ENCODE measurements around the gene ROM1.
"Not testable (repeated sequence)": the region's sequence is repeated elsewhere in the genome, so short reads cannot be mapped to it uniquely, and the experiment has no call there.

The ROM1 gene

DNA sequence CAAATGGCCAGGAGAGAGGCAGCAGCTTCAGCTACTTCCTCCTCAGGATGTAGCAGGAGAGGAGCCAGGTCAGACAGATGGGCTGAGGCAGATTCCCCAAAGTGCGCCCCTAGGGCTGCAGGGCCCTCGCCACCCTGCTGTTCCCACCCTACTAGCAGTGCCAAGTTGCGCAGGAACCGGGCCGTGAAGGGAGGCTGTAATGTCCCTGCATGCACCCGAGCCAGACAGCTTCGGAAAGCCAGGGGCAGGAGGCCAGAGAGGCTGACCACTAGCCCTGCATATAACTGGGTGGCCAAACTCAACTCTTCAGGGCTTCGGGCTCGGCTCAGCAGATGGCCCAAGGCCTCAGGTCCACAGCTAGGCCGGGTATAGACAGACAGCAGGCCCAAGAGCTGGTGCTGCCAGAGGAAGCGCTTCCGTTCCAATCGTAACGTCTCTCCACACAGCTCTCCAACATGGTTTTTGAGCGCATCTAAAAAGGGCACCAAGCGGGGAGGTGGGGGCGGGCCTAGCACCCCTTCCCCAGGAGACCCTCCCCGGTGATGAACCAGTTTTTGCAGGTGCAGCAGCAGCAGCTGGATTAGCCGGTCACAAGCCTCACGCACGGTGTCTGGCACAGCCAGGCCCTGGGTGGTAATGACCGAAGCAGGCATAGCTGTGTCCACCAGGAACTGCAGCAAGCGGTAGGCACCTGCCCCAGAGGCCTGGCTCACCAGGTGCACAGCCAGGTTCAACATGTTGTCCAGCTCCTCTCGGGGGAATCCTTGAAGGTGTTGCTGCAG lies 35.3 kb downstream of the ROM1 start:
- H3K4me1 ChIP-seq (ENCODE audit: low read length), result peaks cover 9% of the 10 kb centered on the region
- TF ChIP-seq, protein P1, sequence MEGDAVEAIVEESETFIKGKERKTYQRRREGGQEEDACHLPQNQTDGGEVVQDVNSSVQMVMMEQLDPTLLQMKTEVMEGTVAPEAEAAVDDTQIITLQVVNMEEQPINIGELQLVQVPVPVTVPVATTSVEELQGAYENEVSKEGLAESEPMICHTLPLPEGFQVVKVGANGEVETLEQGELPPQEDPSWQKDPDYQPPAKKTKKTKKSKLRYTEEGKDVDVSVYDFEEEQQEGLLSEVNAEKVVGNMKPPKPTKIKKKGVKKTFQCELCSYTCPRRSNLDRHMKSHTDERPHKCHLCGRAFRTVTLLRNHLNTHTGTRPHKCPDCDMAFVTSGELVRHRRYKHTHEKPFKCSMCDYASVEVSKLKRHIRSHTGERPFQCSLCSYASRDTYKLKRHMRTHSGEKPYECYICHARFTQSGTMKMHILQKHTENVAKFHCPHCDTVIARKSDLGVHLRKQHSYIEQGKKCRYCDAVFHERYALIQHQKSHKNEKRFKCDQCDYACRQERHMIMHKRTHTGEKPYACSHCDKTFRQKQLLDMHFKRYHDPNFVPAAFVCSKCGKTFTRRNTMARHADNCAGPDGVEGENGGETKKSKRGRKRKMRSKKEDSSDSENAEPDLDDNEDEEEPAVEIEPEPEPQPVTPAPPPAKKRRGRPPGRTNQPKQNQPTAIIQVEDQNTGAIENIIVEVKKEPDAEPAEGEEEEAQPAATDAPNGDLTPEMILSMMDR (IDR thresholded peaks at IDR 0.05; ENCODE audit: low read length), result no peak
- TF ChIP-seq EZH2 (optimal IDR thresholded peaks at IDR 0.05; ENCODE audit: low read depth, low read length) (no peak), EZH2phosphoT487 (IDR thresholded peaks at IDR 0.05; ENCODE audit: low read length) (no peak)
- H3K27ac ChIP-seq (ENCODE audit: low read length), result no peak overlapping the region
- peaks cover 64% of the 10 kb centered on the region for H3K79me2 ChIP-seq (ENCODE audit: low read length)
- no peak overlapping the region for H3K9ac ChIP-seq (ENCODE audit: low read length)
- peaks cover 7% of the 10 kb centered on the region for H3F3A ChIP-seq (ENCODE audit: insufficient read depth, low read length)
- no peak for DNase-seq
- H3K9me3 ChIP-seq (replicated peaks; ENCODE audit: insufficient read depth, low read length), result no peaks in the 10 kb centered on the region
- H3K27me3 ChIP-seq (replicated peaks; ENCODE audit: insufficient read depth, low read length), result no peaks in the 10 kb centered on the region
- no peak overlapping the region for H3K4me3 ChIP-seq (ENCODE audit: low read length)
- no peaks in the 10 kb centered on the region for H3K9me2 ChIP-seq (replicated peaks; ENCODE audit: insufficient read depth, low read length)
- no peaks in the 10 kb centered on the region for H4K20me1 ChIP-seq (ENCODE audit: insufficient read depth, low read length)
- H2AFZ ChIP-seq (ENCODE audit: low read length), result no peak overlapping the region
- H3K36me3 ChIP-seq (replicated peaks; ENCODE audit: insufficient read depth, low read length), result 0 out of 2 replicates have a peak, but pooled peaks cover 3% of the 10 kb centered on the region
- H3K4me2 ChIP-seq (ENCODE audit: low read depth, low read length), result no peak overlapping the region

DNA sequence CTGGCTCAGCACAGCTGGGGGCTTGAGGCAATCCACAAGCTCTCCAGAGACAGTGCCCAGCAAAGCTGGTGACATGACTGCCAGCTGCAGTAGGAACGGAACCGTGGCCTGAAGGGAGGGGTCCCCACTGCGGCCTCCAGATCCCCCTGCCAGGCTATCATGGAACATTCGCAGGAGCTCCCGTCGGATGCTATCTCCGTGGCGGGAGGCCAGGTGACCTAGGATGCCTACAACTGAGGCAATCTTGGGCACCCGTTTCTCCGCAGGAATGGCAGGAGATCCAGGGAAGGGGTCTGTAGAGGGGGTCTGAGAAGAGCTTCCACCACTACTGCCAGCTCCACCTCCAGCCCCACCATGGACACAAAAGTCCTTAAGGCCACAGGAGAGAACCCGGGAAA lies 35.9 kb downstream of the ROM1 start:
- H3K9me3 ChIP-seq (replicated peaks; ENCODE audit: insufficient read depth, low read length), result no peaks in the 10 kb centered on the region
- H3F3A ChIP-seq (ENCODE audit: insufficient read depth, low read length), result peaks cover 8% of the 10 kb centered on the region
- H4K20me1 ChIP-seq (ENCODE audit: insufficient read depth, low read length), result no peaks in the 10 kb centered on the region
- DNase-seq, result no peak
- H3K9ac ChIP-seq (ENCODE audit: low read length), result no peak overlapping the region
- no peak overlapping the region for H3K4me2 ChIP-seq (ENCODE audit: low read depth, low read length)
- no peaks in the 10 kb centered on the region for H3K27me3 ChIP-seq (replicated peaks; ENCODE audit: insufficient read depth, low read length)
- peaks cover 59% of the 10 kb centered on the region for H3K79me2 ChIP-seq (ENCODE audit: low read length)
- TF ChIP-seq EZH2phosphoT487 (IDR thresholded peaks at IDR 0.05; ENCODE audit: low read length) (no peak), EZH2 (optimal IDR thresholded peaks at IDR 0.05; ENCODE audit: low read depth, low read length) (no peak)
- TF ChIP-seq, protein P1 (IDR thresholded peaks at IDR 0.05; ENCODE audit: low read length), result no peak
- H3K36me3 ChIP-seq (replicated peaks; ENCODE audit: insufficient read depth, low read length), result 0 out of 2 replicates have a peak, but pooled peaks cover 3% of the 10 kb centered on the region
- H3K4me3 ChIP-seq (ENCODE audit: low read length), result no peak overlapping the region
- H3K4me1 ChIP-seq (ENCODE audit: low read length), result peaks cover 9% of the 10 kb centered on the region
- no peak overlapping the region for H3K27ac ChIP-seq (ENCODE audit: low read length)
- no peaks in the 10 kb centered on the region for H3K9me2 ChIP-seq (replicated peaks; ENCODE audit: insufficient read depth, low read length)
- H2AFZ ChIP-seq (ENCODE audit: low read length), result no peak overlapping the region

DNA sequence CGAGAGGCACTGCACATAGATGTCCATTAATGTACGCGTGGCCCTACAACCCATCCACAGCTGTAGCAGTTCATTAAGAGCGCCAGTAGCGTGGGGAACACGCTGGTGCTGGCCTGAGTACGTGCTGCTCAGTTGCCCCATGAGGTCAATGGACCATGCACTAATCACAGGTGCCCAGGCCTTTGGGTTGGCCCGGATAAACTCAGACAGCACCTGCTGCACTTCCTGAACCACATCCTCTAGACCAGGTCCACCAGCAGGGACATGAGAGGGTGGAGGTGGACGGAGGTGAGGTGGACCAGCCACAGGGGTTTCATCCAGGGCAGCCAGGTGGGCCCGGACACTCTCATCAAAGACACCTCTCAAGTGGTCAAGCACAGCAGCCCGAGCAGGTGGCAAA lies 36.4 kb downstream of the ROM1 start:
- no peak for DNase-seq
- TF ChIP-seq, protein P1 (IDR thresholded peaks at IDR 0.05; ENCODE audit: low read length), result no peak
- TF ChIP-seq EZH2 (optimal IDR thresholded peaks at IDR 0.05; ENCODE audit: low read depth, low read length) (no peak), EZH2phosphoT487 (IDR thresholded peaks at IDR 0.05; ENCODE audit: low read length) (no peak)
- no peak overlapping the region for H3K27ac ChIP-seq (ENCODE audit: low read length)
- H3K27me3 ChIP-seq (replicated peaks; ENCODE audit: insufficient read depth, low read length), result no peaks in the 10 kb centered on the region
- no peak overlapping the region for H3K4me3 ChIP-seq (ENCODE audit: low read length)
- no peaks in the 10 kb centered on the region for H3K9me3 ChIP-seq (replicated peaks; ENCODE audit: insufficient read depth, low read length)
- peaks cover 13% of the 10 kb centered on the region for H3K4me1 ChIP-seq (ENCODE audit: low read length)
- peaks cover 53% of the 10 kb centered on the region for H3K79me2 ChIP-seq (ENCODE audit: low read length)
- H2AFZ ChIP-seq (ENCODE audit: low read length), result no peak overlapping the region
- no peak overlapping the region for H3K9ac ChIP-seq (ENCODE audit: low read length)
- H3F3A ChIP-seq (ENCODE audit: insufficient read depth, low read length), result peaks cover 12% of the 10 kb centered on the region
- no peaks in the 10 kb centered on the region for H3K9me2 ChIP-seq (replicated peaks; ENCODE audit: insufficient read depth, low read length)
- no peak overlapping the region for H3K4me2 ChIP-seq (ENCODE audit: low read depth, low read length)
- H4K20me1 ChIP-seq (ENCODE audit: insufficient read depth, low read length), result no peaks in the 10 kb centered on the region
- H3K36me3 ChIP-seq (replicated peaks; ENCODE audit: insufficient read depth, low read length), result no peaks in the 10 kb centered on the region

DNA sequence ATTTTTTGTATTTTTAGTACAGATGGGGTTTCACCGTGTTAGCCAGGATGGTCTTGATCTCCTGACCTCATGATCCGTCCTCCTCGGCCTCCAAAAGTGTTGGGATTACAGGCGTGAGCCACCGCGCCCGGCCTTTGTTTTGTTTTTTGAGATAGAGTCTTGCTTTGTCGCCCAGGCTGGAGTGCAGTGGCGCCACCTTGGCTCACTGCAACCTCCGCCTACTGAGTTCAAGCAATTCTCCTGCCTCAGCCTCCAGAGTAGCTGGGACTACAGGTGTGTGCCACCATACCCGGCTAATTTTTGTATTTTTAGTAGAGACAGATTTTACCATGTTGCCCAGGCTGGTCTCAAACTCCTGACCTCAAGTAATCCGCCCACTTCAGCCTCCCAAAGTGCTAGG lies 37.2 kb downstream of the ROM1 start:
- not testable (repeated sequence) for H2AFZ ChIP-seq (ENCODE audit: low read length); H4K20me1 ChIP-seq (ENCODE audit: insufficient read depth, low read length); H3K36me3 ChIP-seq (replicated peaks; ENCODE audit: insufficient read depth, low read length); H3K9me3 ChIP-seq (replicated peaks; ENCODE audit: insufficient read depth, low read length); H3K9me2 ChIP-seq (replicated peaks; ENCODE audit: insufficient read depth, low read length); H3K9ac ChIP-seq (ENCODE audit: low read length); H3K4me3 ChIP-seq (ENCODE audit: low read length); H3K4me2 ChIP-seq (ENCODE audit: low read depth, low read length); H3K27me3 ChIP-seq (replicated peaks; ENCODE audit: insufficient read depth, low read length); DNase-seq; H3K27ac ChIP-seq (ENCODE audit: low read length)
- Histone ChIP-seq H3F3A (ENCODE audit: insufficient read depth, low read length) (peaks cover 12% of the 10 kb centered on the region), H3K4me1 (ENCODE audit: low read length) (peaks cover 13% of the 10 kb centered on the region), H3K79me2 (ENCODE audit: low read length) (peaks cover 45% of the 10 kb centered on the region)

Data from MM.1S (cell line).